K562 (cell line): ENCODE measurements around the gene LIPH. TPM values are rescaled to one million over a fixed set of nuclear protein-coding genes. Genes with fewer than 3 reads are reported as not detected.

Source experiments
- AFF4 ChIP-seq: sonication (generic); formaldehyde crosslinking; IDR thresholded peaks from 2 replicates; pipeline ENCODE4 v1.8.0; 2023; ENCODE audit warnings: mild to moderate bottlenecking, missing genetic modification reagents
- ATF6 ChIP-seq: sonication (generic); formaldehyde crosslinking; IDR thresholded peaks from 2 replicates; pipeline ENCODE4 v1.4.0; 2020; ENCODE audit warnings: mild to moderate bottlenecking, missing genetic modification reagents
- CBX3 ChIP-seq, 2 experiments: IDR thresholded peaks; 1 replicate in 1 of 2; 2 replicates in 1 of 2; pipeline ENCODE4 v1.6.1; 2012; ENCODE audit warnings: inconsistent platforms in 2 of 2, low read length in 2 of 2, borderline replicate concordance in 1 of 2, control low read depth in 1 of 2
- E2F6 ChIP-seq, 2 experiments: IDR thresholded peaks; 2 replicates each; pipeline ENCODE4 v1.6.1; 2011; ENCODE audit warnings: borderline replicate concordance in 1 of 2, control low read depth in 1 of 2, low read depth in 1 of 2, low read length in 1 of 2, mild to moderate bottlenecking in 1 of 2, mixed read lengths in 1 of 2, moderate library complexity in 1 of 2; ENCODE audit not compliant: insufficient read depth in 1 of 2, insufficient read length in 1 of 2, poor library complexity in 1 of 2, severe bottlenecking in 1 of 2; ENCODE audit errors: extremely low read depth in 1 of 2
- HDAC8 ChIP-seq: fragments of 450-650 bp; IDR thresholded peaks from 2 replicates; pipeline ENCODE4 v1.6.1; 2016; ENCODE audit warnings: mild to moderate bottlenecking, missing genetic modification characterization, moderate library complexity, missing compliant biosample characterization
- MECOM ChIP-seq: fragments of 250-450 bp; sonication (Bioruptor Pico); IDR thresholded peaks from 2 replicates; pipeline ENCODE4 v1.8.0; 2022; ENCODE audit warnings: inconsistent platforms
- RBM39 ChIP-seq: fragments of 200-400 bp; formaldehyde crosslinking; optimal IDR thresholded peaks from 2 replicates; pipeline ENCODE3; 2018; ENCODE audit warnings: low read depth, low read length
- RFX1 ChIP-seq: fragments of 450-650 bp; IDR thresholded peaks from 2 replicates; pipeline ENCODE4 v1.6.1; 2016; ENCODE audit warnings: mild to moderate bottlenecking, moderate library complexity
- STAT6 ChIP-seq: sonication (generic); formaldehyde crosslinking; IDR thresholded peaks from 2 replicates; pipeline ENCODE4 v1.8.1; 2023; ENCODE audit warnings: mild to moderate bottlenecking, missing genetic modification reagents
- SUPT5H ChIP-seq: fragments of 450-650 bp; IDR thresholded peaks from 2 replicates; pipeline ENCODE4 v1.6.1; 2016
- TAF7 ChIP-seq: fragments of 450-650 bp; IDR thresholded peaks from 2 replicates; pipeline ENCODE4 v1.6.1; 2016; ENCODE audit warnings: missing genetic modification characterization, missing compliant biosample characterization
- TOE1 ChIP-seq, 2 experiments: fragments of 450-650 bp in 1 of 2; sonication (generic) in 1 of 2; formaldehyde crosslinking in 1 of 2; IDR thresholded peaks; 2 replicates each; pipeline versions ENCODE4 v1.7.1 to v1.8.0; 2016 to 2022; ENCODE audit warnings: borderline replicate concordance in 2 of 2, mild to moderate bottlenecking in 2 of 2, antibody characterized with exemption in 1 of 2, inconsistent platforms in 1 of 2, low read depth in 1 of 2, missing genetic modification reagents in 1 of 2, moderate library complexity in 1 of 2
- YY1 ChIP-seq, 3 experiments: IDR thresholded peaks; 2 replicates each; pipeline ENCODE4 v1.6.1; 2011; ENCODE audit warnings: low read length in 2 of 3, mild to moderate bottlenecking in 2 of 3, moderate library complexity in 2 of 3, borderline replicate concordance in 1 of 3, control low read depth in 1 of 3, low read depth in 1 of 3; ENCODE audit not compliant: insufficient read depth in 3 of 3, insufficient replicate concordance in 2 of 3, control insufficient read depth in 1 of 3, insufficient read length in 1 of 3; ENCODE audit errors: extremely low read depth in 1 of 3
- polyA plus RNA-seq, 8 experiments: library from polyadenylated mRNA; depleted of rRNA in 4 of 8; stranded (reverse) in 5 of 8; unstranded in 3 of 8; fragments of >200 nt; fragmentation: Nextera tagmentation in 2 of 8; fragmentation: Illumina TruSeq in 1 of 8; extraction: Ambion mirVana in 2 of 8; extraction: Trizol in 1 of 8; gene quantifications; 2 replicates each; pipeline versions ENCODE4 v1.2.1 to v1.2.3, GENCODE V29; 2011 to 2014; ENCODE audit warnings: inconsistent platforms in 1 of 8, missing spikeins in 1 of 8
- total RNA-seq, 7 experiments: library from RNA; depleted of rRNA in 6 of 7; stranded (reverse); fragments of >200 nt in 6 of 7; fragmentation: Illumina TruSeq in 2 of 7; extraction: Trizol in 2 of 7; gene quantifications; 2 replicates each; pipeline versions ENCODE4 v1.2.1 to v1.2.3, GENCODE V29; 2011 to 2021; ENCODE audit warnings: low replicate concordance in 1 of 7

LIPH gene
- total and polyA plus RNA-seq, 9 of the 15 experiments (the other 6 are each of a cell fraction or from before 2014, with no cell fraction given), result 0.73 to 1.8 (median 1.3) TPM

GRCh38 chr3:185585859-185586685 lies 33.7 kb upstream of the LIPH start, which contains the start of gene SENP2 (continued):
- peak; percentile 88 for TF ChIP-seq AFF4 (CRISPR knock-in tag)
- no peak for TF ChIP-seq ATF6 (CRISPR knock-in tag)
- no peak for TF ChIP-seq CBX3 (IDR thresholded peaks at IDR 0.05; ENCODE audit: borderline replicate concordance in 1 of 2, low read length in 2 of 2)
- no peak for TF ChIP-seq HDAC8 (tag)
- peak; percentile 18; the same call in 1 of the 2 replicates for TF ChIP-seq TOE1 (IDR thresholded peaks at IDR 0.05; ENCODE audit: borderline replicate concordance)
- no peak; the same call in 1 of the 2 replicates for TF ChIP-seq TOE1 (CRISPR knock-in tag; IDR thresholded peaks at IDR 0.05; ENCODE audit: borderline replicate concordance, low read depth)
- TF ChIP-seq STAT6 (CRISPR knock-in tag), result 0 out of 2 replicates have a peak, but pooled peaks have one; percentile 55
- peak in 2 of 3 experiments; percentile 8 to 50 for TF ChIP-seq YY1 (IDR thresholded peaks at IDR 0.05; ENCODE audit: borderline replicate concordance in 1 of 3, control insufficient read depth in 1 of 3, extremely low read depth in 1 of 3, insufficient read depth in 3 of 3, insufficient read length in 1 of 3, insufficient replicate concordance in 2 of 3, low read depth in 1 of 3, low read length in 2 of 3)
- TF ChIP-seq SUPT5H, result peak; percentile 89
- TF ChIP-seq MECOM (CRISPR knock-in tag), result no peak
- TF ChIP-seq TAF7, result peak; percentile 32; the same call in 1 of the 2 replicates
- peak; percentile 77 to 78 for TF ChIP-seq E2F6 (IDR thresholded peaks at IDR 0.05; ENCODE audit: borderline replicate concordance in 1 of 2, extremely low read depth in 1 of 2, insufficient read depth in 1 of 2, insufficient read length in 1 of 2, low read depth in 1 of 2, low read length in 1 of 2, poor library complexity in 1 of 2, severe bottlenecking in 1 of 2)
- TF ChIP-seq RBM39, result no peak
- TF ChIP-seq RFX1, result peak; percentile 90
